Mesodermal cell (in vitro differentiated cells): ENCODE data around the gene COL4A2.
"Not testable (repeated sequence)": the region's sequence is repeated elsewhere in the genome, so short reads cannot be mapped to it uniquely, and the experiment has no call there.

Experiments used
- H3K27ac ChIP-seq: 2 replicates; pipeline ENCODE4 v1.7.0; 2013; ENCODE audit warnings: mild to moderate bottlenecking, low read depth, low read length, moderate library complexity; ENCODE audit not compliant: severe bottlenecking
- H3K36me3 ChIP-seq: 2 replicates; pipeline ENCODE4 v1.7.1; 2013; ENCODE audit warnings: mild to moderate bottlenecking, low read length, moderate library complexity; ENCODE audit not compliant: control insufficient read depth, insufficient read depth
- H3K4me1 ChIP-seq: one replicate; pipeline ENCODE4 v1.7.1; 2013; ENCODE audit warnings: mild to moderate bottlenecking, low read length; ENCODE audit not compliant: insufficient read depth, control insufficient read depth, poor library complexity, severe bottlenecking
- H3K4me3 ChIP-seq: 2 replicates; pipeline ENCODE4 v1.7.0; 2013; ENCODE audit warnings: low read length, control low read depth, mild to moderate bottlenecking; ENCODE audit not compliant: insufficient read depth, poor library complexity, severe bottlenecking; ENCODE audit errors: extremely low read depth
- H3K9me3 ChIP-seq: 2 replicates; pipeline ENCODE4 v1.7.1; 2013; ENCODE audit warnings: mild to moderate bottlenecking, low read length, moderate library complexity; ENCODE audit not compliant: control insufficient read depth
- WGBS, 2 experiments: methylation state at CpG; one replicate each; pipeline ENCODE4 v1.1.5; 2013; ENCODE audit warnings: missing lambda C conversion rate in 2 of 2; ENCODE audit not compliant: insufficient coverage in 2 of 2; 5-methylcytosine and 5-hydroxymethylcytosine counted together

The COL4A2 gene

GRCh38 chr13:110307767-110308655, 927 bp downstream of the COL4A2 start:
- WGBS, 2 experiments: 1% methylated on average over 51 of the region's 64 CpGs
- H3K4me1 ChIP-seq: peaks cover 59% of the 10 kb centered on the region
- H3K27ac ChIP-seq: peak overlapping the region; percentile 53
- peaks cover 61% of the 10 kb centered on the region for H3K36me3 ChIP-seq
- H3K4me3 ChIP-seq: peak overlapping the region; percentile 92
- H3K9me3 ChIP-seq: no peaks in the 10 kb centered on the region

GRCh38 chr13:110308656-110309359, 1.7 kb downstream of the COL4A2 start:
- H3K27ac ChIP-seq: no peak overlapping the region
- WGBS, 2 experiments: 24 to 28% methylated on average over 26 to 30 of the region's 31 CpGs

GRCh38 chr13:110309661-110310524, 2.8 kb downstream of the COL4A2 start:
- Histone ChIP-seq H3K4me3 (peak overlapping the region; percentile 92), H3K27ac (peak overlapping the region; percentile 23), H3K36me3 (peaks cover 58% of the 10 kb centered on the region), H3K4me1 (peaks cover 58% of the 10 kb centered on the region), H3K9me3 (no peaks in the 10 kb centered on the region)
- 86 to 90% methylated on average over 10 to 12 of the region's 16 CpGs for WGBS, 2 experiments

More at GRCh38 chr13:110308656-110309359, 1.7 kb downstream of the COL4A2 start:
- H3K4me3 ChIP-seq: peak overlapping the region; percentile 92
- H3K9me3 ChIP-seq: no peaks in the 10 kb centered on the region
- H3K36me3 ChIP-seq: peaks cover 58% of the 10 kb centered on the region
- peaks cover 55% of the 10 kb centered on the region for H3K4me1 ChIP-seq

GRCh38 chr13:110310541-110311442, 3.7 kb downstream of the COL4A2 start:
- Histone ChIP-seq H3K4me1 (peaks cover 56% of the 10 kb centered on the region), H3K36me3 (peaks cover 62% of the 10 kb centered on the region), H3K27ac (peak overlapping the region; percentile 87), H3K4me3 (peak overlapping the region; percentile 9), H3K9me3 (no peaks in the 10 kb centered on the region)
- WGBS, 2 experiments: 88 to 94% methylated on average over 6 to 11 of the region's 14 CpGs

- H3K4me1 ChIP-seq: peaks cover 58% of the 10 kb centered on the region
These were observed 4.6 kb downstream of the COL4A2 start for GRCh38 chr13:110311443-110312338.

GRCh38 chr13:110312339-110313031, 5.4 kb downstream of the COL4A2 start:
- 72 to 90% methylated on average over 4 of the region's 4 CpGs for WGBS, 2 experiments
- H3K9me3 ChIP-seq: no peaks in the 10 kb centered on the region
- H3K36me3 ChIP-seq: peaks cover 79% of the 10 kb centered on the region
- peak overlapping the region; percentile 87 for H3K27ac ChIP-seq
- H3K4me3 ChIP-seq: no peak overlapping the region
- peaks cover 59% of the 10 kb centered on the region for H3K4me1 ChIP-seq

More at GRCh38 chr13:110311443-110312338, 4.6 kb downstream of the COL4A2 start:
- Histone ChIP-seq H3K27ac (peak overlapping the region; percentile 87), H3K4me3 (peak overlapping the region; percentile 8), H3K9me3 (no peaks in the 10 kb centered on the region), H3K36me3 (peaks cover 71% of the 10 kb centered on the region)
- 90 to 94% methylated on average over 16 to 24 of the region's 30 CpGs for WGBS, 2 experiments

GRCh38 chr13:110313261-110313660, 6.2 kb downstream of the COL4A2 start:
- Histone ChIP-seq H3K36me3 (peaks cover 87% of the 10 kb centered on the region), H3K4me1 (peaks cover 66% of the 10 kb centered on the region), H3K27ac (peak overlapping the region; percentile 87)
- not testable (repeated sequence) for H3K9me3 ChIP-seq, H3K4me3 ChIP-seq
- WGBS, 2 experiments: 90 to 96% methylated on average over 4 to 19 of the region's 29 CpGs

GRCh38 chr13:110313733-110314132, 6.6 kb downstream of the COL4A2 start:
- 78 to 85% methylated on average over 9 of the region's 16 CpGs for WGBS, 2 experiments
- not testable (repeated sequence) for H3K4me3 ChIP-seq, H3K27ac ChIP-seq, H3K9me3 ChIP-seq
- H3K36me3 ChIP-seq: peaks cover 88% of the 10 kb centered on the region
- peaks cover 71% of the 10 kb centered on the region for H3K4me1 ChIP-seq
